PC-9 (cell line): ENCODE results near the gene GMEB2.

Experiments used
- CTCF ChIP-seq: fragments of 200-600 bp; sonication (generic); conservative IDR thresholded peaks from 2 replicates; pipeline ENCODE4 v1.6.1; 2017; ENCODE audit warnings: mixed run types, antibody characterized with exemption, mild to moderate bottlenecking, moderate library complexity
- EZH2 ChIP-seq: fragments of 200-600 bp; sonication (generic); IDR thresholded peaks from 2 replicates; pipeline ENCODE4 v1.8.0; 2017; ENCODE audit warnings: antibody characterized with exemption, low read depth

GRCh38 chr20:63562461-63563224 is 64.3 kb downstream of the GMEB2 start:
- TF ChIP-seq CTCF: no peak
- no peak for TF ChIP-seq EZH2
